Epithelial cell of proximal tubule (primary cell): ENCODE data around the gene DOK3. TPM values are rescaled to one million over a fixed set of nuclear protein-coding genes. Genes with fewer than 3 reads are reported as not detected.

Experiments
- DNase-seq: peaks from one replicate; pipeline ENCODE4 v3.0.0-alpha.2; 2011; ENCODE audit warnings: low read depth
- H3K4me3 ChIP-seq: 2 replicates; pipeline ENCODE4 v1.5.1; 2011; ENCODE audit warnings: low read depth, mild to moderate bottlenecking, low read length
- CTCF ChIP-seq: conservative IDR thresholded peaks from 2 replicates; pipeline ENCODE4 v1.5.1; 2012; ENCODE audit warnings: low read depth, mild to moderate bottlenecking, low read length
- total RNA-seq: library from RNA; depleted of rRNA; stranded (reverse); fragments of >200 nt; gene quantifications from 2 replicates; pipeline ENCODE4 v1.2.3, GENCODE V29; 2015

The DOK3 gene
- total RNA-seq, 1 donor from 2014 or later, result 1.5 TPM

GRCh38 chr5:177483042-177483441 lies 26.6 kb downstream of the DOK3 start:
- no peak for TF ChIP-seq CTCF
- no peak overlapping the region for H3K4me3 ChIP-seq
- DNase-seq, result no peak

DNA sequence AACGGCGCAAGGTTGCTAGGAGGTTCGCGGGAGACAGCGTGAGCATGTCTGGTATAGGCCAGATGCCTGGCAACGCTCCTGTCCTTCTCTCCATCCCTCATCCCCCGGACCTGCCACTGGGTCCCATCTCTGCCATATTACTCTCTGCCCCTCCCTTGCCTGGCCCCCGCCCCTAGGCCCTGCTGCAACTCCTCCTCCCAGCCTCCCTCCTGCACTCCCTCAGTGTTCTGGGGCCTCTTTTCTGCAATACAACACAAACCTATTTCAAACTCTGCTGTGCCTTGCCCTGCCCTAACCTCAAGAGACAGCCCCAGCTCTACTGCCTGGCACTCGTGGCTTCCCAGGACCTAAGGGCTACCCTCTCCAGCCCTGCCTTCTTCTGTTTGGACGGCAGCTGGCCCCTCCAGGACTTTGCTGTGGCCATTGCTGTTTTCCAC lies 27.2 kb downstream of the DOK3 start:
- DNase-seq, result no peak
- TF ChIP-seq CTCF, result no peak
- H3K4me3 ChIP-seq, result no peak overlapping the region

DNA sequence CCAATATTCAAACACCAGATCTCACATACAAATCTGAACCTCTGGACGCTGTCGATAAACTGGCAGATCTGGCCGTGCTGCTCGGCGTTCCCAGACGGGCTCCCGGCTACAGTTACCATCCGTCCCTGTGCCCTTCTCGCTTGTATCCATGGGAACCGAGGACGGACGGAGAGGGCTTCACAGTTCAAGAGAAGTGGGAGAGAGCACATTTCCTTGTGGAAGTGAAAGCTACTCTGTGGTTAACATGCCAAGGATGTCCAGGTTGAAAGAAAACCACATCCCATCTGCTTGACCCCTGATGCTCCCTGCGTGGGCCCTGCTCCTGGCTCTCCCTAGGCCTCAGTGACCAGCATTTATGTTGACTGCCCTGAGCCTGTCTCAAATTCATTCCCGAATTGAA lies 29.9 kb downstream of the DOK3 start:
- no peak for TF ChIP-seq CTCF
- DNase-seq, result no peak
- no peak overlapping the region for H3K4me3 ChIP-seq

DNA sequence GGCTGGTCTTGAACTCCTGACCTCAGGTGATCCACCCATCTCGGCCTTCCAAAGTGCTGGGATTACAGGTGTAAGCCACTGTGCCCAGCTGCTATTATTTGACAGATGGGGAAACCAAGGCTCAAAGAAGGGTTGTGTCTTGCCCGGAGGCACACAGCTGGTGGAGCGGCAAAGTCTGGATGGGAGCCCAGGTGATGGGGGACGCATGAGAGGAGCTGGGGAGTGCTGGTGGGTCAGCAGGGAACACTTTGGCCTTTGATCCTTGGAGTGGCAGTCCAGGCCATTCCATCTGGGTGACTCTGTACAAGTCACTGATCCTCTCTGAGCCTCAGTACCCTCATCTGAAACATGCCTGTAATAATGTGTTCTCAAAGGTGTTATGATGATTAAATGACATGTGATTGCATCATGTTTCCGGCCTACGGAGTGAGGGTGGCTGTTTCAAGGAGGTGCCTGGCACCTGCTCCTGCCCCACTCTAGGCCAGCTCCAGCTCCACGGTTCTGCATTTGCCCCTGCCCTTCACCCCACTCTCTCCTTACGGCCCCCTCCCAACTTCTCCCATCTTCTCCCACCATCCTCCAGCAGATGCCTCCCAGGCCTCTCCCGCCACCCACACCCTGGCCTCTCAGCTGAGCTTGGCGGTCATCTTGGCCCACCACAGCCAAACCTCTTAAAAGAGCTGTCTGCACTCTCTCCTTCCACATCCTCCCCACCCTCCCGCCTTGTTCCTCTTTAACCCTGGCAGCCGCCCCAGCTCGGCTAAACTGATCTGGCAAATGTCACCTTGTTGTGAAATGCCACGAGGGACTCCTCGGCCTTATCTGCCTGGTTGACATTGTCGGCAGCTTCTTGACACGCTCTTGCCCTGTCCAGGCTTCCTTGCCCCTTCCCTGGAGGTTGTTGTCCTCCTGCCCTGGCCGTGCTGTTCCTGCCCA lies 30.6 kb downstream of the DOK3 start:
- TF ChIP-seq CTCF, result no peak
- DNase-seq, result no peak

GRCh38 chr5:177477701-177478477 lies 31.7 kb downstream of the DOK3 start:
- no peak for TF ChIP-seq CTCF
- DNase-seq, result no peak
- H3K4me3 ChIP-seq, result no peak overlapping the region

More for the DNA sequence above, 30.6 kb downstream of the DOK3 start:
- H3K4me3 ChIP-seq, result no peak overlapping the region

DNA sequence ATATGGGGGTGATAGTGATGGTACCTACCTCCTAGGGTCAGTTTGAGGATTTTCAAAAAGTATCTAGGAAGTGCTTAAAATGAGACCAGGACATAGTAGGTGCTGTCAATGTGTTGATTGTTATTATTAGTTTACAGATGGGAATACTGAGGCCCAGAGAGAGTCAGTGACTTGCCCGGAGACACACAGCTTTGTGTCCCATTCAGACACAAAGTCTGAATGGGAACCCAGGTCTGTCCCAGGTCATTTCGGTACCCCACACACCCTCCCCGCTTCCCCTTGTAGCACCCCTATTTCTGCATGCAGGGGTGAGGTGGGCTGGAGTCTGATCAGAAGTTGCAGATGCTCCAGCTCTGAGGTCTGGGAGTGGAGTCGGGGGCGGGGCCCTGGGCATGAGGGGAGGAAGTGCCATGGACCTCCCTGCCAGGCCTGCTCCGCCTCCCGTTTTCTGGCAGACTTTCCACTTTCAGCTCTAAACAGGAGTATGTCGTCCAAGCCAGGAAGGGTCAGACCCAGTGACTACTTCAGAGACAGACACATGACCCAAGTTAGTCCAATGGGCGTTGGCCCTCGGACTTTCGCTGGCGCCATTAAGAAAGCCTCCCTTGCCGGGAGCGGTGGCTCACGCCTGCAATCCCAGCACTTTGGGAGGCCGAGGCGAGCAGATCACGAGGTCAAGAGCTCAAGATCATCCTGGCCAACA lies 32.9 kb downstream of the DOK3 start:
- no peak for TF ChIP-seq CTCF
- H3K4me3 ChIP-seq, result no peak overlapping the region
- no peak for DNase-seq
